HG02571 (cell line): Measurements from ENCODE around the gene STMN1.
A peak's percentile ranks its signal among the peaks of the same experiment; 100 is the strongest.

Experiments
- ATAC-seq: cut with Tn5 transposase; IDR thresholded peaks from one replicate; pipeline ENCODE4 v1.9.1; 2021; ENCODE audit warnings: mild to moderate bottlenecking, moderate library complexity; ENCODE audit not compliant: unreplicated experiment

Gene STMN1

DNA sequence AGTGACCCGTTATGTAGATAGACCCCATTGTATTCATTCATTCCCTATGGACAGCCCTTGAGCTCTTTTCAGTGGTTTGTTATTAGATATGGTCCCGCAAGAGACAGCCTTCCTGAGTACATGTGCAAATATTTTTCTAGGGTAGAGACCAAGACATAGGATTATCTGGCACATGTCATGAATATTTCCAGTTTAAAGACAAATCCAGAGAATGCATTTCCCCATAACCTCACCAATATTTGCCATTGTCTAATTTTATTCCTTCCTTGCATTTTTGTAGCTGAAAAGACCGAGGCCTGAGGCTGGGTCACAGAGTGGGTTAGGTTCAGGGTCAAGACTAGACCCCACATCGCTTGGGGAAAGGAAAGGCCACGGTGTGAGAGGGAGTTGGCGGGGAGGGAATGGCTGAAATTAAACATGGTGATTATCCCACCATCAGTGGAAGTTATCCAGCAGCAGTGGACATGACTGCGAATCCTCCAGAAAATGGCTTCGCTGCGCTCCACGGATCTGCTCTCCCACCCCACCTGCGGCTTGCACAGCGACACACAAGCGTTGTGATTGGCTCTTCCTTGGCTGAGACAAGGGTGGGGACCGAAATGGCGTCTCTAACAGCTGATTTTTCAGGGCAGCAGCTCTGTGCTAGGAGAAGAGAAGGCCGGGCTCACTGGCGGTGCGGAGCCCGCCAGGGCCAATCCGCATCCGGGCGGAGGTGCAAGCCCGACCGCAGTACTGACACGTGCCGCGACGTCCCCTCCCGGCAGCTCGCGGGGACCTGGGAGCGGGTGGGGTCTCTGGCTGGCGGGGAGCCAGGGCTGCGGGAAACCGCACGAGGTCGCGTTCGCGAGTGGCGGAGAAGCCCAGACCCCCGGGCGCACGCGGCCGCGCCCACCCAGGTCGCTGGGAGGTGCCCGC, 16.1 kb upstream of the STMN1 start:
- no peak for ATAC-seq

DNA sequence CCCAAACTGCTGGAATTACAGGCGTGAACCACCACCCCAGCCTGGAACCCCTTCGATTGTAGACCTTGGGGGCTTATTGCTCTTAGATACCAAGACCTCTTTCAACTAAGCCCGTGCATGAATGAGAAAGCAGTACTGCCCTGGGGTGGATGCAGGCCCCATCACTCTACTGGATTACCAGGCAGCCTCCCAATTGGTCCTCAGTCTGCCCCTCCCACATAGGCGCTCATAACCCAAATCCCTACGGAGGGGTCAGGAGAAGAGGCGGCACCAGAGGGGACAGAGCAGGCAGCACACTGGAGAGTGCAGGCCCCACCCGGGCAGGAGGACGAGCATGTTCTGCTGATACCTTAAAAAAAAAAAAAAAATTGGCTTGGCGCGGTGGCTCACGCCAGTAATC, 12.4 kb upstream of the STMN1 start:
- no peak for ATAC-seq

DNA sequence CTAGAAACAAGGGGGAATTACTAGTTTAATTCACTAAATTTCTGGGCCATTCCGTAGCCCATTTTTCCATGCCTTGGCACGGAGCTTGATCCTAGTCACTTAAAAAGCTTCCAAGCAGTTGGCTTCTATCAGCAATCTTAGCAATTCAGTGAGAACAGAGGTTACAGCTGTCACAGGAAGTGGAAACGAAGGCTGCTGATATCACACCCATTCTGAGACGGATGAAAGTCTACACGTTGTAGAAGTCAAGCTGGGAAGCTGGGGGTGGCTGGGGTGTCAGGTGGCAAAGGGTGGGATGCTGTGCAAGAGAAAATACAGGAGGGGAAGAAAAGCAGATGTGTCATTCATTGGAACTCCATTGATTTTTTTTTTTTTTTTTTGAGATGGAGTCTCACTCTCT, 11.8 kb upstream of the STMN1 start:
- ATAC-seq = no peak

DNA sequence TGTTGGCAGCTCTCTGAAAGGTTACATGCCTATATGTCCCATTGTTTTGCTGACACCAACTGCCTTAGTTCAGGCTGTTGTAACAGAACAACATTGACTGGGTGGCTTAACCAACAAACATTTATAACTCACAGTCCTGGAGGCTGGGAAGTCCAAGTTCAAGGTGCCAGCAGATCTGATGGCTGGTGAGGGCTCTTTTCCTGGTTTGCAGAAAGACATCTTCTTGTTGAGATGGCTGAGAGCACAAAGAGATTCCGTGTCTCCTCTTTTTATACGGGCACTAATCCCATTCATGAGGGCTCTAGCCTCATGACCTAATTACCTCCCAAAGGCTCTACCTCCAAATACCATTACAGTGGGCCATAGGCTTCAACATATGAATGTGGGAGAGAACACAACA, 10.2 kb upstream of the STMN1 start:
- ATAC-seq = no peak

DNA sequence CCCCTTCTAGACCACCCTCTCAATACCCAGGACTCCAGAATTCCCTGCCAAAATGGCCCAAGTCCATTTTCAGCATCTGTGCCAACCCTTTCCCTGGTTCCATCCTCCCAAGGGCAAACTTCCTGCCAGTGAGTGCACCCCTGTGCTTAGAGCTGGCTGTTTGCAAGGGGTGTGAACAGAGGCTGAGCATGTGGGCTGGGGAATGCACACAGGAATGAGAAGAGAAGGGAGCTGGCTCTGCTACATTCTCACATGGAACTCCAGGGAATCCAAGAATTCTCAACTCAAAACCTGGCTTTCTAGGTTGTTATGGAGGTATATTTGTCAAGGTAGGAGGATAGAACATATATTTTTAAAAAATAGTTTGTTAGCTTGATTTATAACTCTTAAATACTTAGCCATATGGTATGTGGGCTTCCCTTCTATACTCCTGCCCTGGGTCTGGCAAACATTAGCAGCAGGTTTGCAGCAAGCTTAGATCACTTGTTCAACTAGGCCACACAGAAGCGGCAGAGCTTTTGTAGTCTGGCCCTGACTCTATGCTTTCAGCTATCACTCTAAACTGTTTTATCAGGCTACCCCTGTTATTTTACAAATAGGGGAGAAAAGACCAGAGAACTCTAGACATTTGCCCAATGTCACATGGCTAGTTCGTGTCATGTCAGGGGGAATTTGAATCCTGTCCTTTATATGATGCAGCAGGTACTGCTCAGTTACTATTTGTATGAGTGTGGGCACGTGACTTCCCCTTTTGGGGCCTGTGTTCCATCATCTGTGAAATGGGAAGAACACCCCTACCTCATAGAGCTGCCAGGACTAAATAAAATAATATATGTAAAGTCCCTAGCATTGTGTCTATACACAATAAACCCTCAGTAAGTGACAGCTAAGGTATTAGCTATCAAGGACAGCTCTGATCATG, 8.1 kb upstream of the STMN1 start:
- ATAC-seq = no peak

DNA sequence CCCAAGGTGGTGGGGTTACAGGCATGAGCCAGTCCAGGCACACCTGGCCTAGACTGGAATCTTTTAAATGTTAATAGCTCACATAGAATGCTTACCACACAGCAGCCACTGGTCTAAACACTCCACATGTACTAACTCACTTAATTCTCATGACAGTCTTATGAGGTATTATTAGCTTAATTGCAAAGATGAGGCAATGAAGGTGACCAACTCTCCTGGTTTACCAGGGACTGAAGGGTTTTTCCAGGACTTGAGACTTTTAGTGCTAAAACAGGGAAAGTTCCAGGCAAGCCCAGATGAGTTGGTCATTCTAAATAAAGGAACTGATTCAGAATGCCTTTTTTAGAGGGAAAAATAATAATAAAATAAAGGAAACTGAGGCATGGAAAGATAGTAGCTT, 7.0 kb upstream of the STMN1 start:
- ATAC-seq = no peak

DNA sequence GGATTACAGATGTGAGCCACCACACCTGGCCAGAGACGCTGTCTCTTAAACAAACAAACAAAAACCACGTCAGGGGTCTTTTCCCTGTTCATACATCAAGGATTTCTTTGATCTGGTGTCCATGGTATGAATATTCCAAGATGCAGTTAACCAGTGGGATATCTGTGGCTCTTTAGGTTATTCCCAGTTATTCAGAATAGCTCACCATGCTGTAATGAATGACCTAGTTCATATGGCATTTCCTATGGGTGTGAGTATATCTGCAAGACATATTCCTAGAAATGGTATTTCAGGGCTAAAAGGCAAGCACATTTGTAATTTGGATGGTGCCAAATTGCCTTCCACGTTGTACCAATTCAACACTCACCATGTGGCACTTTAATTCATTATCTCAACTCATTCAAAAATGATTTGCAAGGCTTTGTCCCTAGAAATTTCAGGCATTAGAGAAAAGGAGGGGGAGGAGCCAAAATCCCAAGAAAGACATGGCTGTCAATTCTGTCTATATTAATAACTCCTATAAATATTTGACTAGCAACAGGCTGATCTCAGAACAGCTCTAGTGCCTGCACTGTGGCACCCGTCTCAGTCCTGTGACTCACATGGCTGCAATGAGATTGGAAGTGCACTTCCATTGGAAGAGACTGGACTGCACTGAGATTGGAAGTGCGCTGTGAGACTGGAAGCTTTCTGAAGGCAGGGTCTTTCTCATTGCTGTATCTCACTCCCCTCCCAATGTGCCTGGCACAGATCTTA, 6.0 kb upstream of the STMN1 start:
- ATAC-seq = no peak

DNA sequence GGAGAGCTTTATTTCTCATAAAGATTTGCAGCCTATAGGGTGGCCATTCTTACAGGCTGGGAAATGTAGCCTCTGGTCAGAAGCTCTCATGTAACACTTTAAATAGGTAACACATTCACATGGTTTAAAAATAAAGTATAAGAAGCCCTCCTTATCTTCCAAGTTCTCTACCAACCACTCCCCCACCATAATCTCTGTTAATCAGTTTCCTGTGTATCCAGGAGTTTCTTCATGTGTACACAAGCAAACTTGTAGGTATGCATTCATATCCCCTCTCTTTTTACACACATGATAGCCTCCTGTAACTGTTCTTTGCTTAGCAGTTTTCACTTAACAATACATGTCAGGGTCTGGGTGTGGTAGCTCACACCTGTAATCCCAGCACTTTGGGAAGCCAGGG, 4.9 kb upstream of the STMN1 start:
- no peak for ATAC-seq

DNA sequence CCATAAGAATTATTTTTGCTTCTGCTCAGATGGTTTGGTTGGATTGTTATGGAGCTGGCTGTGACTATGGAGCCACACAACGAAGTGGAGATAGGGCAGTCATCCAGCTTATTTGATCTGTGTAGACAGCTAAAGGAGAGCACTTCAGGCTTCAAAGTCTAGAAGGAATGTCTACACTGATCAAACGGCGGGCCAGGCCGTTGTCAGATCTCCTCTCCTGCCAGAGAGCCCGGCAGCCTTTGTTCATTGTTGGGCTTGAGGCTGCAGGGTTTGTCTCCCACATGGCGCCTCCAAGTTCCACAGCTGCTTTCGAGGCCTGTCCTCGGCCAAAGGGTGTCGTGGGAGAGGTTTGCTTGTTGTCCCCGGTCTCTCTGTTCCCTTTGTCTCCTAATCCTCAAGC, 2.8 kb upstream of the STMN1 start:
- ATAC-seq = no peak

DNA sequence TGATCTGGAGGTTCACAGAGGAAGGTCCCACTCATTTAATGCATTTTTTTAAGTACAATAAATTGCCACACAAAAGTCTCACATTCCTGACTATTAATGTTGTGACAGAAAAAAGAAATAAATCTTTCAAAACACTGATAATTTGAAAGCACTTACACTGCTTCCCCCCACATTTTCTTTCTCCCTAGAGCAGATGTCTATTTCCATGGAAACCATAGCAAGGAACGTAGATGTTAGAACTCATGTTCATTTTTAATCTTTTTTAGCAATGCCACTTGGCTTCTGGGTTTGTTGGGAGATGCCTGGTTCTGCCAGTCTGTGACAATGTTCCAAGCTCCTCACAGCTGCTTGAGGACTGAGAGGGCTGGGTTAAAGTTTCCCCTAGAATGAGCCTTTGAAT, 1.9 kb upstream of the STMN1 start:
- no peak for ATAC-seq

DNA sequence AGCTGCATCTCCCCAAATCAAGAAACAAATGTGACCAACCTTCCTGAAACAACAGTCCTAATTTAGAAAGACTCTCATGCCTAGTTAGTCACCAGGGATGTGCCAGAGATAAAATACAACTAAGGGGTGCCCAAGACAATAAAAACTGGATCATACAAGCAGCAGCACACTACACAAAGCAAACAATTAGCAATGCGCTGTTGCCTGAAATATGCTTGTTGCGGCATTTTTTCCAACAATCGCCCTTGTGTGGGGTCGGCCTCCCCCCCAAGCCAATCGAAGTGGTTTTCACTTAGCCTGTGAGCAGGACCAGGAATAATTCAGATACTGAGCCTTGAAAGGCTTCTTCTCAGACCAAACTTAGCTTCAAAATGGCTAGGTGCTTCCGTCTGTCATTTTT, 1.4 kb upstream of the STMN1 start:
- ATAC-seq = no peak

DNA sequence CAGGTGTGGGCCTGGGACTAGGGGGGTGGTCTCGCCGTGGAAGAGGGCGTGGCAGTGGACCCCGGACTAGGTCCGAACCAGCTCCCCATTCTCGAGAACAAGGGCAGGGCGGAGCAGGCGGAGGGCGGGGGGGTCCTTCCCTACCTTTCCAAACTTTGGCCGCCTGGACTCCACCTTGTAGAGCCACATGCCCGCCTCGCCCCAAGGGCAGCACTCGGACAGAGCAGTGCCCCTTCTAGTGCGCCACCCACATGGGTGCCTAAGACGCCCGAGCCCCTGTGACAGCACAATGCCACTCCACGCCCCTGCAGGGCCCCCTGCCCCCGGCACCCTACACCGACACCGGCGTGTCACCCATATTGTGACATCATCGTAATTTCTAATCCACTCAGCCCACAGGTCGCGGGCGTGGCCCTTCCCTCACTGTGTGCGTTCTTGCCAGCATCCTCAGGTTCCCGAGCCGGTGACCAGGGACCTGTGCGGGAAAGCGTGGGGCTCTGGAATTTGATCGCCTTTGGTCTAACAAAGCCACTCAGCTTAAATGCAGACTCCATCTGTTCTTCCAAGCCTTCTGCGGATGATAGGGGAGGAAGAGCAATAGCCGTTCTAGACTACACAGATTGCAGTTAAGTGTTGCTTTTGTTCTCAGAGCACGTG, 553 bp upstream of the STMN1 start:
- no peak for ATAC-seq

DNA sequence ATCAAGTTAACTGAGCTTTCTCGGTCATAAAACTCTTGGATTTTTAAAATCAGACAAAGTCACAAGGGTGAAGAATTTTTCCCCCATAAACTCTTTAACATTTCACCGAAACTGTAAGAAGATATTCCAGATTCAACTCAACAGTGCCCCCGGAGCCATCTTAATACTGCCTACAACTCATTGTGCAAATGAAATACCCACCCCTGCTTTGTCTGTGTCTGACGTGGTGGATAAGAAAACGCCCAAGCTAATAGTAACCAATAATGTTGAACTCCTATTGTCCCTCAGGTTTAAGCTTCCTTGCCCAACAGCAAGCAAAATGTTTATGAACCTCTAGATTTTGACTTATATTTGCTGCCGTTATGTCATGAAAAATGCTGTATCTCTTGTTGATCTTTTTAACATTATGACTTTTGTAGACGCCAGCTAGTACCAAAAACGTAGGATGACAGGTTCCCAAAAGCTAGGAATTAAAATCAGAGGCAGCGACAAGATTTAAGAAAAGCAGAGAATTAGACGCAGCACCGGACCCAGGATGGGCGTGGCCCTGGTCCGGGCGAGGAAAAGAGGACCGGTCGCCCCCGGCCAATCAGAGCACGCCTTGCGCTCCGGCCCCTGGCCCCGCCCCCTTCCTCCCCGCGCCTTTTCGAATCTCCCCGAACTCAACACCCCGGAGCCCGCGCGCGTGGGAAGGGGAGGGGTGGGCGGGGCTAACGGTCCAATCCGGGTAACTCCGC, 1.1 kb downstream of the STMN1 start:
- peak; percentile 80 for ATAC-seq

DNA sequence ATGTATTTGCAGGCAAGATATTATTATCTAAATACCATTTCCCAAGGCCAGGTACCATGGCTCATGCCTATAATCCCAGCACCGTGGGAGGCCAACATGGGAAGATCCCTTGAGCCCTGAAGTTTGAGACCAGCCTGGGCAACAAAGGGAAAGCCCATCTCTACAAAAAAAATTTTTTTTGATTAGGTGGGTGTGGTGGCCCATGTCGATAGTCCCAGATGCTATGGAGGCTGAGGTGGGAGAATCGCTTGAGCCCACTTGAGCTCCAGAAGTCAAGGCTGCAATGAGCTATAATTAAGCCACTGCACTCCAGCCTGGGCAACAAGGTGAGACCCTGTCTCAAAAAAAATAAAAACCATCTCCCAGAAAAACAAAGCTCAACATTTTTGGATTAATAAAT, 2.2 kb downstream of the STMN1 start:
- ATAC-seq = no peak

DNA sequence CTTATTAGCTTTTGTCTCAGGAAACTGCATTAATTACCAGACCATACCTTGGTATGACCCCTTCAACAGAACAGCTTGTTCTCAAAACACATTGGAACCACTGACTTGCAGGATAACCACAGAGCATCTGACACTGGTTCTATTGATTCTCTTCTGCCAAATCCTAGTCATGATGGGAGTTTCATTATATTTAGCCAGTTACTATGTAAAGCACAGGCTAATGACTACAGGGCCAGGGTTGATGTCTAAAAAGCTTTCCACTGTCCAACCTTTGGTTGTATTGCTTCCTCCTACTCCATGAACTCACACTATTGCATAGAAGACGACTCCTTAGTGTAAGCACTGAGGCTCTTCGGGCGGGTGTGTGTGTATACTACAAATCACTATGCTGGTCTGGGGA, 3.8 kb downstream of the STMN1 start:
- no peak for ATAC-seq

DNA sequence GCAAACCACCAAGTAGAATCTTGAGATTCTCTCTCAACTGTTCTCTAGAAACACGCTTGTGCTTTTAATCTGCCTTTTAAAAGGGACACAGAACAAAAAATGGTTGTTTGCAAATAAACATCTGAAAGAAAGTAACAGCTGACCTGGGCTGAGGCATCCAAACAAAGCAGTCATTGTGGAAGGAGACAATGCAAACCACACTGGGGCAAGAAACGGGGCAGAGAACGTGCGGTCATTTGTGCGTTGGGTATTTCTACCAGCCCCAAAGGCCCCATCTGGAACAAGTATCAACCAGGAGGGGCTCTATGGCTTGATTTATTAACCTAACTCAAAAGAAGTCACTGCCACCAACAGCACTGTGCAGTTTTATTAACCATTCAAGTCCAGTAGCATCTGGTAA, 6.0 kb downstream of the STMN1 start:
- no peak for ATAC-seq

DNA sequence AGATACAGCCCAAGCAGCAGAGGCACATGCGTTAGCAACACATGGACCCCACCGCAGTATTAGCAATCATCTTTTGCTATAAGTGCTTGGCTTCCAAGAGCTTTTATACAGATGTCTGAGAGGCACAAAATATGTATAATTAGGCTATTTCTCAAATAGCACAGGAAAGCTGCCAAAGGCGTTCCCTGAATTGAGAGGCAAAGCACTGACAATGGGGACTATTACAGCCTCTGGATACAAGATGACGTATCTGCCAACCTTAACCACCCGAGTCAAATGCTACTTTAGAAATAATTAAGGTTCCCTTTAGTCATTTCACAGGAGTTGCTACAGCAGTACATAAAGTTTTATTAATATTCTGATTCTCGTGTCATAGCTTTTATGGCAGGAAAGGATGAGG, 6.4 kb downstream of the STMN1 start:
- no peak for ATAC-seq

DNA sequence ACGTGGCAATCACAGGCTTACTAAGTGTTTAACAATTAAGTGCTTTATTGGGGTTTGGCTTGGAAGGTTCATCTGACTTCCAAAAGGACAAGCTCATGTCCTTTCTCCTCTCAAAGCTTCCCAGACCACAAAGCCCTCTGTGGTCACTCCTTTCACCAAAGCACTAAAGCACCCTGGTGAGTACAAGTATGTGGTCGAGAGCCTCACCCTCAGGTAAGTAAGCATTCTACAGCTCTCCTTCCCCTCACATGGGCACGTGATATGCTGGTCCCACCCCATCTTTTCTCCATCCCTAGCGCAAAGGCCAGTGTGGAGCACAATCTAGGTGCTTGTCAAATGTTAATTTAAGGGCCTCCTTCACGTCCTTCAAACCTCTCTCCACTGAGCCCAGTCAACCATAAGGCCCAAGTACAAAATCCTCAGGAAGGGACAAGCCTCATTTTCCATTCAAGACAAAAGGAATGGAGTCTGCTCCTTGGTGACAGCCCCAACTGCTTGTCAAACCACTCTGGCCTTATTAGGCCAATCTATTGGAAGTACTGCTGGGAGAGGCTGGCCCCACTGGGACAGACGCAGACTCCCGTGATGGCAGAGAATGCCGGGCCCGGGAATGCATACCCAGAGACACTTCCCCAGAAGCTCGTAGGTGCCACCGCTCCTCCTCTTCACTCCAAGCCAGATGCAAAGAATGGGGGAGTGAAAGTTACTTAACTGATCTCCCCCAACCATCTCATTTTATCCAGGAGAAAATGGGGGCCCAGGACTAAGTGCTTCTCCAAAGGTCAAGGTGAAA, 7.8 kb downstream of the STMN1 start:
- no peak for ATAC-seq

DNA sequence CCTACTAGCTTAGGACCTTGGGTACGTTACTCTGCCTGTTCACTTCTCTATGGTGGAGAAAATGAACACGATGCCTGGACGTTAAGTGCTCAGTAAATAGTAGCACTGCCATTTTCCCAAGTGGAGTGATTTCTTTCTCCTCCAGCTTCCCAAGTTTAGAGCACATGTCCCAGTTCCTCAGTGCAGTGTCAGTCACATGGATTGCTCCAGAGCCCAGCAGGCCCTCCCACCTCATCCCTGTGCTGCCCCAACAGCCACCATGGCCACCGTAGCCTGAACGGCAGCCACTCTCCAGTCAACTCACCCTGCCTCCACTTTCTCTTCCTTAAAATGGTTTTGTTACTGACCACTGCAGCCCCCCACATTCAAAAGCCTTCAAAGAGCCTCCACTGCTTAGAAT, 8.5 kb downstream of the STMN1 start:
- ATAC-seq = no peak
